SH-SY5Y (cell line): ENCODE measurements around the gene KIAA0232.

Experiments used
- GATA2 ChIP-seq: IDR thresholded peaks from 2 replicates; pipeline ENCODE4 v1.6.1; 2011; ENCODE audit warnings: mild to moderate bottlenecking, low read depth, low read length
- GATA3 ChIP-seq: IDR thresholded peaks from 2 replicates; pipeline ENCODE4 v1.6.1; 2011; ENCODE audit warnings: low read depth, mild to moderate bottlenecking, low read length, moderate library complexity

DNA sequence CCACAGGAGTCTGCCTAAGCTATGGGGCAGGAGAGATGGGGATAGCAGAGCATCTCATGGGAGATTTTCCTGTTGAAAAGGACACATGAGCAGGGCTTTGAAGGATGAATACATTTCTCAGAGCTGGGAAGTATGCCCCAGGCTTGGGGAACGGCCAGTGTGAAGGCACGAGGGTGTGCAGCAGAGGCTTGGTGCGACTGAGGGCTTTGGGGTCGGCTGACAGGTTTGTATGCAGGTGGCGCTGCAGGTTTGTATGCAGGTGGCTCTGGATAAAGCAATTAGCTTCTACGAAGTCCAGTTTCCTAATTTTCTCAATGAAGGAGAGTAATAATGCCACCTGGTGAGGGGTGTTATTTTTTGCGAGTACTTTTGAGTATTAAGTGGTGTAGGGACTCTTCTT lies 6.8 kb upstream of the KIAA0232 start:
- TF ChIP-seq GATA2 (no peak), GATA3 (no peak)
